ENCODE measurements around the gene CNKSR3.

DNA sequence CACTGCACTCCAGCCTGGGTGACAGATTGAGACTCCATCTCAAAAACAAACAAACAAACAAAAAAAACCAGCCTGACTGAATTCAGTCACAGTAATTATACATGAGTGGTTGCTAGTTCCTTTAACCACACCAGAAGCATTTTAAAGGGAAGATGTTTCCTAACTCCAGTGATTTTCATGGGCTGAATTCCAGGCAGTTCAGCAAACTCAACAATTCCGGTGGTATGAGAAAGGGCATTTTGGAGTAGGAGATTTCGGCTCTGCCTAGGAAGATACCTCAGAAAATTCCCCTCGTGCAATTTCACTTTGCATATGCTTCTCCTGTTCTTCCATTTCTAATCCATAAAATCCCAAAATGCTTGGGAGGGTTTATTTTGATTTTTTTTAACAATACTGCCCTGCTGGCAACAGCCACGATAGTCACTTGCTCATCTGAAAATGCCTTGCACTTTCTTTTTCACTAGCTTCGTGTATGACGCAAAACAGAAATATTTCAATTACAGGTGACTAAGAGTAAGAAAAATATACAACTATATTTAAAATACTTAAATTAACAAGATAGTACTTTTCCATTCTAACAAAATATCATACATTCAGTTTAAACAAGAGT, 105.6 kb downstream of the CNKSR3 start:
- TF ChIP-seq, protein P1, sequence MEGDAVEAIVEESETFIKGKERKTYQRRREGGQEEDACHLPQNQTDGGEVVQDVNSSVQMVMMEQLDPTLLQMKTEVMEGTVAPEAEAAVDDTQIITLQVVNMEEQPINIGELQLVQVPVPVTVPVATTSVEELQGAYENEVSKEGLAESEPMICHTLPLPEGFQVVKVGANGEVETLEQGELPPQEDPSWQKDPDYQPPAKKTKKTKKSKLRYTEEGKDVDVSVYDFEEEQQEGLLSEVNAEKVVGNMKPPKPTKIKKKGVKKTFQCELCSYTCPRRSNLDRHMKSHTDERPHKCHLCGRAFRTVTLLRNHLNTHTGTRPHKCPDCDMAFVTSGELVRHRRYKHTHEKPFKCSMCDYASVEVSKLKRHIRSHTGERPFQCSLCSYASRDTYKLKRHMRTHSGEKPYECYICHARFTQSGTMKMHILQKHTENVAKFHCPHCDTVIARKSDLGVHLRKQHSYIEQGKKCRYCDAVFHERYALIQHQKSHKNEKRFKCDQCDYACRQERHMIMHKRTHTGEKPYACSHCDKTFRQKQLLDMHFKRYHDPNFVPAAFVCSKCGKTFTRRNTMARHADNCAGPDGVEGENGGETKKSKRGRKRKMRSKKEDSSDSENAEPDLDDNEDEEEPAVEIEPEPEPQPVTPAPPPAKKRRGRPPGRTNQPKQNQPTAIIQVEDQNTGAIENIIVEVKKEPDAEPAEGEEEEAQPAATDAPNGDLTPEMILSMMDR (IDR thresholded peaks at IDR 0.05) = no peak
- no peak for TF ChIP-seq POLR2A (IDR thresholded peaks at IDR 0.05)

Data from right lobe of liver (tissue), 4 donors.